ENCODE results near the gene VPS13A.

DNA sequence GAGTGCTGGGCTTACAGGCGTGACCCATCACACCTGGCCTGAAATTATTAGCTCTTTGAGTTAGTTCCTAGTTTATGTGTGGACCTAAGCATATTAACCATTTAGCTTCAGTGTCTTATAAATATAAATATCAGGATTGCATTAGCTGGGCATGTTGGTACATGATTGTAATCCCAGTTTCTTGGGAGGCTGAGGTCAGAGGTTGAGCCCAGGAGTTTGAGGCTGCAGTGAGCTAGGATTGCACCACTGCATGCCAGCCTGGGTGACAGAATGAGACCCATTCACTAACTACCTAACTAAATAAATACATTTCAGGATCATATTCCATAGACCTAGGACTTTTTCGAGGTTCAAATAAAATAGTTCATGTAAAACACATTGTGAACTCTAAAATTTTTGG lies 129.8 kb downstream of the VPS13A start:
- TF ChIP-seq CTCF (IDR thresholded peaks at IDR 0.05; ENCODE audit: poor library complexity, severe bottlenecking) = no peak
- TF ChIP-seq EZH2 (IDR thresholded peaks at IDR 0.05; ENCODE audit: borderline replicate concordance, insufficient read depth, low read length, poor library complexity, severe bottlenecking) = no peak
- TF ChIP-seq POLR2AphosphoS5 (IDR thresholded peaks at IDR 0.05) = no peak

All from neural cell (in vitro differentiated cells).